ENCODE results near the gene ZNF853. TPM values are rescaled to one million over a fixed set of nuclear protein-coding genes. Genes with fewer than 3 reads are reported as not detected.

Gene ZNF853
- total RNA-seq, 1 donor from 2014 or later: 6.2 TPM

GRCh38 chr7:6646465-6646864 is 31.1 kb downstream of the ZNF853 start:
- DNase-seq (ENCODE audit: low spot score): no peak
- no peak overlapping the region for H3K4me3 ChIP-seq
- peaks cover 12% of the 10 kb centered on the region for H3K9me3 Mint-ChIP-seq
- H3K4me3 Mint-ChIP-seq: no peak overlapping the region
- H3K27ac ChIP-seq: no peak overlapping the region
- no peak overlapping the region for H3K27ac Mint-ChIP-seq
- H3K27me3 ChIP-seq: no peaks in the 10 kb centered on the region
- no peak overlapping the region for H3K4me2 ChIP-seq
- H3F3A ChIP-seq (ENCODE audit: low read depth): no peaks in the 10 kb centered on the region
- no peaks in the 10 kb centered on the region for H3K4me1 ChIP-seq
- no peaks in the 10 kb centered on the region for H3K79me2 ChIP-seq (ENCODE audit: low read depth)
- peaks cover 27% of the 10 kb centered on the region for H3K36me3 Mint-ChIP-seq
- H2AFZ ChIP-seq (replicated peaks): no peak overlapping the region
- no peaks in the 10 kb centered on the region for H3K4me1 Mint-ChIP-seq
- no peaks in the 10 kb centered on the region for H3K9me3 ChIP-seq (ENCODE audit: low read depth)
- H4K20me1 ChIP-seq (ENCODE audit: low read depth): peaks cover 5% of the 10 kb centered on the region
- no peaks in the 10 kb centered on the region for H3K36me3 ChIP-seq
- no peak overlapping the region for H3K9ac ChIP-seq
- TF ChIP-seq EZH2phosphoT487 (IDR thresholded peaks at IDR 0.05): no peak
- peaks cover 13% of the 10 kb centered on the region for H3K27me3 Mint-ChIP-seq (ENCODE audit: insufficient read depth, low read depth)

- Histone ChIP-seq H3K27me3 (no peaks in the 10 kb centered on the region), H3K4me2 (no peak overlapping the region), H3K4me1 (no peaks in the 10 kb centered on the region), H4K20me1 (ENCODE audit: low read depth) (peaks cover 5% of the 10 kb centered on the region), H3K4me3 (no peak overlapping the region), H3F3A (ENCODE audit: low read depth) (no peaks in the 10 kb centered on the region), H3K27ac (no peak overlapping the region), H3K9ac (no peak overlapping the region), H3K36me3 (no peaks in the 10 kb centered on the region), H3K9me3 (ENCODE audit: low read depth) (no peaks in the 10 kb centered on the region), H3K79me2 (ENCODE audit: low read depth) (no peaks in the 10 kb centered on the region), H2AFZ (replicated peaks) (no peak overlapping the region)
- H3K36me3 Mint-ChIP-seq: peaks cover 25% of the 10 kb centered on the region
- no peak overlapping the region for H3K27ac Mint-ChIP-seq
- H3K27me3 Mint-ChIP-seq (ENCODE audit: insufficient read depth, low read depth): peaks cover 15% of the 10 kb centered on the region
- TF ChIP-seq, protein P1, sequence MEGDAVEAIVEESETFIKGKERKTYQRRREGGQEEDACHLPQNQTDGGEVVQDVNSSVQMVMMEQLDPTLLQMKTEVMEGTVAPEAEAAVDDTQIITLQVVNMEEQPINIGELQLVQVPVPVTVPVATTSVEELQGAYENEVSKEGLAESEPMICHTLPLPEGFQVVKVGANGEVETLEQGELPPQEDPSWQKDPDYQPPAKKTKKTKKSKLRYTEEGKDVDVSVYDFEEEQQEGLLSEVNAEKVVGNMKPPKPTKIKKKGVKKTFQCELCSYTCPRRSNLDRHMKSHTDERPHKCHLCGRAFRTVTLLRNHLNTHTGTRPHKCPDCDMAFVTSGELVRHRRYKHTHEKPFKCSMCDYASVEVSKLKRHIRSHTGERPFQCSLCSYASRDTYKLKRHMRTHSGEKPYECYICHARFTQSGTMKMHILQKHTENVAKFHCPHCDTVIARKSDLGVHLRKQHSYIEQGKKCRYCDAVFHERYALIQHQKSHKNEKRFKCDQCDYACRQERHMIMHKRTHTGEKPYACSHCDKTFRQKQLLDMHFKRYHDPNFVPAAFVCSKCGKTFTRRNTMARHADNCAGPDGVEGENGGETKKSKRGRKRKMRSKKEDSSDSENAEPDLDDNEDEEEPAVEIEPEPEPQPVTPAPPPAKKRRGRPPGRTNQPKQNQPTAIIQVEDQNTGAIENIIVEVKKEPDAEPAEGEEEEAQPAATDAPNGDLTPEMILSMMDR (IDR thresholded peaks at IDR 0.05): no peak
- TF ChIP-seq EZH2phosphoT487 (IDR thresholded peaks at IDR 0.05): no peak
- TF ChIP-seq EZH2 (IDR thresholded peaks at IDR 0.05): no peak
- H3K4me1 Mint-ChIP-seq: no peaks in the 10 kb centered on the region
- peaks cover 14% of the 10 kb centered on the region for H3K9me3 Mint-ChIP-seq
- no peak overlapping the region for H3K4me3 Mint-ChIP-seq
- DNase-seq (ENCODE audit: low spot score): no peak
These were observed 31.7 kb downstream of the ZNF853 start for GRCh38 chr7:6647080-6647479.

GRCh38 chr7:6647541-6647940 is 32.1 kb downstream of the ZNF853 start:
- no peaks in the 10 kb centered on the region for H3F3A ChIP-seq (ENCODE audit: low read depth)
- H3K9me3 ChIP-seq (ENCODE audit: low read depth): no peaks in the 10 kb centered on the region
- no peak overlapping the region for H3K4me2 ChIP-seq
- no peak overlapping the region for H3K9ac ChIP-seq
- Mint-ChIP-seq H3K27ac (no peak overlapping the region), H3K4me1 (no peaks in the 10 kb centered on the region), H3K36me3 (peaks cover 27% of the 10 kb centered on the region), H3K4me3 (no peak overlapping the region), H3K9me3 (peaks cover 15% of the 10 kb centered on the region), H3K27me3 (ENCODE audit: insufficient read depth, low read depth) (peaks cover 15% of the 10 kb centered on the region)
- H3K4me1 ChIP-seq: no peaks in the 10 kb centered on the region
- no peaks in the 10 kb centered on the region for H3K27me3 ChIP-seq
- DNase-seq (ENCODE audit: low spot score): no peak
- H4K20me1 ChIP-seq (ENCODE audit: low read depth): peaks cover 5% of the 10 kb centered on the region
- H2AFZ ChIP-seq (replicated peaks): no peak overlapping the region
- H3K79me2 ChIP-seq (ENCODE audit: low read depth): no peaks in the 10 kb centered on the region
- no peaks in the 10 kb centered on the region for H3K36me3 ChIP-seq
- TF ChIP-seq EZH2 (IDR thresholded peaks at IDR 0.05) (no peak), EZH2phosphoT487 (IDR thresholded peaks at IDR 0.05) (no peak)
- TF ChIP-seq, protein P1 (IDR thresholded peaks at IDR 0.05): no peak
- no peak overlapping the region for H3K4me3 ChIP-seq
- no peak overlapping the region for H3K27ac ChIP-seq

GRCh38 chr7:6648066-6648814 is 32.8 kb downstream of the ZNF853 start:
- Mint-ChIP-seq H3K27me3 (ENCODE audit: insufficient read depth, low read depth) (peaks cover 15% of the 10 kb centered on the region), H3K27ac (no peak overlapping the region), H3K36me3 (peaks cover 27% of the 10 kb centered on the region), H3K4me3 (no peak overlapping the region), H3K4me1 (no peaks in the 10 kb centered on the region), H3K9me3 (peaks cover 15% of the 10 kb centered on the region)
- no peak for DNase-seq (ENCODE audit: low spot score)
- Histone ChIP-seq H3F3A (ENCODE audit: low read depth) (no peaks in the 10 kb centered on the region), H3K4me1 (no peaks in the 10 kb centered on the region), H3K27me3 (no peaks in the 10 kb centered on the region), H4K20me1 (ENCODE audit: low read depth) (peaks cover 5% of the 10 kb centered on the region), H3K4me2 (no peak overlapping the region), H3K4me3 (no peak overlapping the region), H3K79me2 (ENCODE audit: low read depth) (no peaks in the 10 kb centered on the region), H3K27ac (no peak overlapping the region), H2AFZ (replicated peaks) (no peak overlapping the region), H3K9me3 (ENCODE audit: low read depth) (no peaks in the 10 kb centered on the region), H3K9ac (no peak overlapping the region), H3K36me3 (no peaks in the 10 kb centered on the region)
- TF ChIP-seq EZH2 (IDR thresholded peaks at IDR 0.05) (no peak), EZH2phosphoT487 (IDR thresholded peaks at IDR 0.05) (no peak)
- TF ChIP-seq, protein P1 (IDR thresholded peaks at IDR 0.05): no peak
